HTERT RPE-1 (cell line): ENCODE results near the gene ZNF652.
"Not testable (repeated sequence)": the region's sequence is repeated elsewhere in the genome, so short reads cannot be mapped to it uniquely, and the experiment has no call there.

ENCODE experiments used
- in situ Hi-C: fragments of 300-500 bp; cut with MboI; formaldehyde crosslinking; loops from 4 replicates; pipeline ENCODE4 v1.14.3; 2020; ENCODE audit warnings: low sequenced_read_pairs

The ZNF652 gene

DNA sequence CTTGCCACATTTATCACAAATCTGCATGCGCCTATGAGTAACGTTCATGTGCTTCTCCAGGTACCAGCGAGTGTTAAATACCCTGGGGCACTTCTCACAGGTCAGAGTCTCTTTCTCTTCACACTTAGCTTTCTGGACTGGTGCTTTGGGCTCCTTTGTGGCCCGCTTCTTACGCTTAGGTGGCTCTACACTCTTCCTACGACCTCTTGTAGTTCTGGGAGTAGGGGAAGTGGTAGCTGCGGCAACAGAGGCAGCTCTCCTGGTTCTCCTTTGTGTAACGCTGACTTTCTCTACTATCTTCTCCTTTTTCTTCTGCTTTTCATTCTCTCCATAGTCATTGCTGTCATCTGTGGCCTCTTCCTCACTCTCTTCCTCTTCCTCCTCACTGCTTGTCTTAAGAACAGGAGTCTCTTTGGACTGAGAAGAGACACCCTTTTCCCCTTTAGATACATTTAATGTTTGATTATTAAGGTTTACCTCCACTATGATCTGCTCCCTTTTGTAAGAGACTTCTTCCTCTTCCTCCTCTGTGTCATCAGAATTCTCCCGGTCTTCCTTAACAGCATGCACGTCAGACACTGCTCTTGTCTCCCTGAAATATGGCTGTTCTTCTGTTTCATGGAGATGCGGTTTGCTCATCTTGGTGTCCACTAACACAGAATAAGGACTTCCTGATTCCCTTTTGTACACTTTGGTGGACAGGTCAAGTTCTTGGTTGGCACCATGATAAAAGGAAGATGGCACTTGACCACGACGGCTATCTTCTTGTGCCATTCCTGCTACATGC lies 45.0 kb downstream of the ZNF652 start:
- in situ Hi-C loops = no loop called here

DNA sequence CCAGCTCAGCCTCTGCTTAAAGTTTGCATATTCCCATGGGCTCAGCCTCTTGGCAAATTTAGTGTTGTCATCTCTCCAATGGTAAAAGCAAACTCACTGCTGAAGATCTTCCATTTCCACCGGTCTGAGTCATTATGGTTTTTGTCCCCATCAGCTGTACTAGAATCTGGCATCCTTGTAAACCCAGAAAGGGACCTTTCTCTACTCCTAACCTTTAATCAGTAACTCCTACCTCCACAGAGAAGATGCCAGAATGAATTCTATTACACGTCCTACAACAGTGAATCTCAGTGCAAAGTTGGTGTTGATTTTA lies 45.8 kb downstream of the ZNF652 start:
- in situ Hi-C loops = no loop called here

DNA sequence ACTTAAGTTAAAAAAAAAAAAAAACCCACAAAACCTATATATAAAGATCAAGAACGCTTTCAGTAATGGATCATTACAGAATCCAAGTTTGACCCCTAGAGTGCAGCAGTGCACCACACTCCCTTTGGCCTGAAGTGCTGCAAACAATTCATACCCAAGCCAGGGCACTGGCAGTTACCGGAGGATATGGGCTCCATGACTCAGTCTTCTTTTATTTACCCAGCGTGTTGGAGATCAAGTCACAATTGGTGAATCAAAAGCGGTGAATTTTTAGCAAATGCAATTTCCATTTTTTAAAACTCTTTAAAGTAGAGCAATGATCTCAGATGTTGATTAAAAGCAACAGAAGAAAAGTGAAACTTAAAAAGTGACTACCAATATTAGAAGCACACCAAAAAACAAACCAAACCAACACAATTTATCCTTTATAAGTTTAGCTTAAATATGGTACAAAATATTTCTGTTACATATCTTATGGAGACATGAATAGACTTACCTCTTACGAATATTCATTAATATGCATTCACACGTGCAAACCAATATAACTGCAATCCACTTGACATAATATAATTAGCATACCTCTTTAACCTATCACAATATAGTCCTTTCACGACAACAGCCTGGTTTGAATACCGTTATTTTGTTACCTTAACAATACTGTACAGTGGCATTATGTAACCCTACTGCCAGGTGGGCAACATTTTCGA lies 46.3 kb downstream of the ZNF652 start:
- in situ Hi-C loops = no loop called here

DNA sequence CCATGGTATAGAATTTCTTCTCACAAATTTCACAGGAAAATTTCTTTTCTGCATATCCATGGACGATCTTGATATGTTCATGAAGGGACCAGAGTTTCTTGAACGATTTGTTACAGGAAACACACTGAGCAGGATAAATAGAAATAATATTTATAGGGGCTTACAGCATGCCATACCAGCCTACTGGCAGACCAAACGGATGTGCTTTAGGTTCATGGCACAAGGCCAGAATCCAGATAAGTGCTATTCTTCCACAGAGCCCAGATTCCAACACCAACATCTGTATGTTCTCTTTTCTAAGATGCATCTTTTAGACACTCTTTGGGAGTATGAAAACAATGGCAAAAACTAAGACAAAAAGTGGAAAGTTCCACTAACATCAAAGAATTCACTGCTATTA lies 49.3 kb downstream of the ZNF652 start:
- in situ Hi-C loops = no loop called here

DNA sequence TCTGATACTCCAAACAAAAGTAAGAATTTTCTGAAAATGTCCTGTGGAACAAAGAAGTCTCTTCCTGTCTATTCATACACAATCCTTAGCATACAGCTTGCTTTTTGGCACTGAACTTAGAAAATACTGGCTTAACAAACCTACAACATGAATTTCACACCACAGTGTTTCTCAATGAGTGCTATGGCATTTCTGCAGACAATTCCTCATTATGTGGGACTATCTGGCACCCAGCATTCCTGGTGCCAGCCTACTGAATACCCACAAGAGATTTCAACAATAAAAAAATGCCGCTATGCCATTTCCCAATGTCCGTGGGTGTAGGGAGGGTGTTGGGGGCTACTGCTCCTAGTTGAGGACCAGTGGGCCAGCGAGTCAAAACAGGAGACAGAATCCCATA lies 62.1 kb downstream of the ZNF652 start:
- in situ Hi-C loops = no loop called here

DNA sequence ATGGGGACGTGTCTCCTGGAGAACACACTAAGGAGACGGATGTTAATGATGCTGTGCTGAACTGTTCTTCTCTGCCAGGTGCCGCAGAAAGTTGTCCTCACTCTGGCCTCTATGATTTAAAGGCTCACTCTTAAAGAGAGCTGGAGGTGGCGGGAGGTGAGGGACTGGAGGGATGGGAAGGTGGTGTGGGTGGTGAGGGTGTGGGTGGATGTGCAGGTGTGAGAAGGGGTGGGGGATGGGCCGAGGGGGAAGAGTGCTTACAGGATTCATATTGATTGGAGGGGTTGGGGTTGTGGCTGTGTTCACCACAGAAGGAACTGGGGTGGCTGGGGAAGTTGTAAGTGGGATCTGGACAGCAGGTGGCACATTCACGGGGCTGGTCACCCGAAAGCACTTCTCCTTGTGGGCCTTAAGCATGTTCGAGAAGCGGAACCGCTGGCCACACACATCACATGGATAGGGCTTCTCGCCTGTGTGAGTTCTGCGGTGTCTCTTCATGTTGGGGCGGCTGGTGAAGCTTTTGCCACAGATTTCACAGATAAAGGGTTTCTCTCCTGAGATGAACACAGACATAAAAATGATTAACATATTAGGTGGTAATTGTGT lies 63.6 kb downstream of the ZNF652 start:
- in situ Hi-C loops = no loop called here

DNA sequence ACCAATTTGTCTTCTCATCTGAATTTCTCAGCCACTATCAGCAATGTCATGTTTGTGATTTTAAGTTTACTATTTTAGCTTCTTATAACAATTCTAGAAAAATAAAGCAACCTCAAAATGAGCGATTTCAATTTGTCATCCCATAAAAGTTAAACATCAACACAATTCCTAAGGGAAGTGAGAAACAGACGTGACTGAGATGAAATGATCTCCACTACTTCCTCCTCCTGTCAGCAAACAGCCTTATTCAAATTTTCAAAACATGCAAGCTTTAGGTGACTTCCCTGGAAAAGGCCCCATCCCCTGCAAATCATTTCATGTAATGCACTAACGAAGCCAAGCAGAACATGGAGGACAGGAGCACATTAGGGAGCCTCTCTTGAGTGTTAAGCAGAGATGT lies 64.9 kb downstream of the ZNF652 start:
- in situ Hi-C loops = no loop called here

DNA sequence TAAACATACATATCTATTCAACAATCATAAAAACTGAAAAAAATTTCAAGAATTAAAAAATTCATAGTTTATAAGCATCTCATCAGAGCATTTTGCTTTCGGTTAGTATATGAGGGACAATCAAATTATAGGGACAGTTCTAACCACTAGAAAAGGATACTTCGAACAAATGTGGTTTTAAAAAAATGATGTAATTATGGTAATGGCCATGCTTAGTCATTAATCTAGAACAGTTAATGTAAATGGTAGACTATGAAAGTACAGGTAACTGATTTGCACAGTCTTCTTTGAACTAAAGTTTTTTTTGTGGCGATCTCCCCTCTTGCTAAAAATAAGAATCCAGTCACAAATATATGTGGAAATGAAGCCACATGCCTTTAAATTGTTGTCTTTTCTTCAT lies 67.9 kb downstream of the ZNF652 start:
- in situ Hi-C loops = no loop called here

DNA sequence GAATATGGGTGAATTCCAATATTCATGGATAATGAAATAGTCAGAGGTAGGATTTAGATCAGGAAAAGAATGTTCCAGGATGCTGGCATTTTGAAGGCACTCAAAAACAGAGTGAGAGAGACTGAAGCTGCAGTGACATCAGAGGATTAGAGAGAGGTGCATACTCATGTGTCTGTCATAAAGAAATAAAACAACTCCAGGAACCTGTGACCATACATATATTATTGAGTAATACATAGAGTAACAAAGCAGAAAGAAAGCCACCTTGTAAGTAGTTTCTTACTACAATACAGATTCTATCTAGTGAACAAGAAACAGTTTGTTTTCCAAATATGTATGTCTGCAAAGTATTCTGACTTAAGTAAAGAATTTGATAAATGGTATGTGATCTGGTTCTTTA lies 69.1 kb downstream of the ZNF652 start:
- in situ Hi-C loops = no loop called here

DNA sequence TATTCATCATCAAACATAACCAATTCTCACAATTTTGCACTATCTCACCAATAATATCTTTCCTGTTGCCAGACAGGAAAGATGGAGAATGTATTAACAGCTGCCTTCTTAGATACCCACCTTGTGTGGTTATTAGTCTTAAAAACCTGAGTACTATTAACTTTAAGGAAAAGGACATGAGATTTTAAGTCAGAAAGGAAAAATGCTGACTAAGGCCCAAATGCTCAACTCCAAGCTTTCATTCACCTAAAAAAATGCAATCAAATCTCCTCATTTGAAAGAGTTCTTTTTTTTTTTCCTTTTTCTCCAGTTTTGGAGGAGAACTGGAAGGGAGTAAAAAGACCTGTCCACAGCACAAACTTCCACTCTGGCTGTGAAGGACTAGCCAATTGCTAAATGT lies 70.1 kb downstream of the ZNF652 start:
- in situ Hi-C loops = no loop called here

DNA sequence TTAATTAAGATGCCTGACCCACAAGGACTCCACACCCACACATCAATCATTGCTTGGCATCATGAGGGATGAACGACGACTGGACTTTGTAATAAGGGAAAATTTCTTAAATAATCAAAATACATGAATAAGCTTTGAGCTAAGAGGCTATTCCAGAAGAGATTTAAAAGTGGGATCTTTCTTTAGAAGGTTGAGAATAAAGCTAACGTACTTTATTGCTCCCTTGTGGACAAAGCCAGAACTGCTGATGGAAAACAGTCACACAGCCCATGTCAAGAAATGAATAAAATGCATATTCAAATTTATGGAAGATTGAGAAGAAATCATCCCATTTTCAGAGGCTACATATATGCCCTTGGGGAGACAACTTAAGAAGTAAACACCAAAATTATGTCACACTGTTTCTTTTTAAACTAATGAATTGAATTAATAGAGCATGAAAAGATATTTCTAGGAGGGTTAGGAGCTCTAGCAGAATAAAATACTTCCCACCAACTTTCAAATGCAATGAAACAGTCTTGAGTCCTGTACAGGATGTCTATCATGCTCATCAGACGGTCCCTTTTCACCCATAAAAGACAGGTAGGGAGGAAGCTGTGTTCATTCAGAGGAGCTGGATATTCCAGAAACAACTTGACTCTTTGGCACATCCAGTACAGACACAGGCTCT lies 71.2 kb downstream of the ZNF652 start:
- in situ Hi-C loops = no loop called here

DNA sequence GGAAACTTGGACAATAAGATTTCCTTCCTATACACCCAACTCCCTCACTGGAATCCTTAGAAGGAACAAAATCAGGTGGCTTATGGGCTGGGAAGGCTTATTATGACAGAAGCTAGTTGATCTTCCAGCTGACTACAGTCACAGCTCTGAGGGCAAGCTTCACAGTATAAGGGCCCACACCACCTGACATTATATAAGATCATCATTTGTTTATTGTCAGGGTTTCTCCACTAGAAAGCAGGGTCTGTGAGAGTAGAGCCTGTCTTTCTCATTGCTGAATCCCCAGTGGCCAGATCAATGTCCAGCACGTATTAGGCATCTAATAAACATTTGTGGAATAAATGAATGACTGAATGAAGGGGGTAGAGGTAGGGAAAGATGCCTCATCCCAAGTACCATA lies 73.7 kb downstream of the ZNF652 start:
- in situ Hi-C loops = no loop called here

DNA sequence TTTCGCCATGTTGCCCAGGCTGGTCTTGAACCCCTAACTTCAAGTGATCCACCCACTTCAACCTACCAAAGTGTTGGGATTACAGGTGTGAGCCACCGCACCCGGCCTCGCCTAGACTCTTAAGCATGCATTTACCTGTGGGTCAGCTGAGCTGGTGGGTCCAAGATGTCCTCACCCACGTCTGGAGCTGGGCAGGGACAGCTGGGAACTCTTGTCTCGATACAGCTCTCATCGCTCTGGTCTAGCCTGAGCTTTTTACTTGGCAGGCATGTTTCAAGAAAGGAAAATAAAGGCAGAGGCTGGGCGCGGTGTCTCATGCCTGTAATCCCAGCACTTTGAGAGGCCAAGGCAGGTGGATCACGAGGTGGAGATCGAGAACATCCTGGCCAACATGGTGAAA lies 74.6 kb downstream of the ZNF652 start:
- in situ Hi-C loops = no loop called here

DNA sequence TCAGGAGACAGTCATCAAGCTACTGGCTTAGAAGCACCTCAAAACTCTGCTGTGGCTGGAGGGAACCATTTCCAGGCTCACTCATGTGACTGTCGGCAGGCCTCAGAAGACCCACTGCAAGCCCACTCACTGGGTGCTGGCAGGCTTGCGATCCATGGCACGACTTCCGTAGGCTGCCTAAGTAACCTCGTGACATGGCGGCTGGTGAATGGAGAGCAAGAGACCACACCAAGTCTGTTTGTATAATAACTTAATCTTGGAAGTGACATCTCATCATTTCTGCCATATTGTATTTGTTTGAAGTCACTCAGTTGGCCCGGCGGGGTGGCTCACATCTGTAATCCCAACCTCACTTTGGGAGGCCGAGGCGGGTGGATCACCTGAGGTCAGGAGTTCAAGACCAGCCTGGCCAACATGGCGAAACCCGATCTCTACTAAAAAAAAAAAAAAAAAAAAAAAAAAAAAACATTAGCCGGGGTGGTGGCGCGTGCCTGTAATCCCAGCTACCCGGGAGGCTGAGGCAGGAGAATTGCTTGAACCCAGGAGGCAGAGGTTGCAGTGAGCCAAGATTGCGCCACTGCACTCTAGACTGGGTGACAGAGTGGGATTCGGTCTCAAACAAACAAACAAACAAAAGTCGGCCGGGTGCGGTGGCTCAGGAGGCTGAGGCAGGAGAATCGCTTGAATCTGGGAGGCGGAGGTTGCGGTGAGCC lies 75.6 kb downstream of the ZNF652 start:
- in situ Hi-C loops = not testable (repeated sequence)

DNA sequence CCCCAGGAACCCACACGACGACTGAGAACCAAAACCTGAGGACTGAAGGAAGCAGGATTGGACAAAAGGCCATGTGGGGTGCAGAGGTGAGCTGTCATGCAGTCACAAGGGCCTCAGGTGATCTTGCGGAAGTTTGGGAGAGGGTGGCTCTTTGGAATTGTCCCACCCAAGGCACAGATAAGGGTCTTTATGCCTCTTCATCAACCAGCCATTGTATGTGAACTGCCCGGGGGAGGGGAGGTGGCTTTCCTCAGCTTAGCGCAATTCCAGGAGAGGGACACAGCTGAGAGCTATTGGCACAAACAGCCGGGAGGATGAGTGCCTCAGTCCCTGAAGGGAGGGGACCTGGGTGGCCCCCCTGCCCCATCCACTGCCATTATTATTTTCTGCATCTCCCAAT lies 76.3 kb downstream of the ZNF652 start:
- in situ Hi-C loops = no loop called here

DNA sequence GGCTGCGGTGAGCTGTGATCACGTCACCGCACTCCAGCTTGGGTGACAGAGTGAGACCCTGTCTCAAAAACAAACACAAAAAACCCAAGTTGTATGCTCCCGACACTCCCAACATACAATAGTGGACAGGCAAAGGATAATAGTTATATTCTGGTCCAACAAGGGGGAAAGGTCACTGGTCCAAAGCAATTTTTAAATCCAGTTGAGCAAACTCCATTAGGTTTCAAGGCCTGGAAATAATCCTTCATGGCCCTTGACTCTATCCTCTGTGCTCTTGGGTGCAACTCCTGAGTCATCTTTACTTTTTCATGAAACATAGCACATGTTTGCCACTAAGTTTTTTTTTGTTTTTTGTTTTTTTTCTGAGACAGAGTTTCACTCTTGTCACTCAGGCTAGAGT lies 81.1 kb downstream of the ZNF652 start:
- in situ Hi-C loops = no loop called here

DNA sequence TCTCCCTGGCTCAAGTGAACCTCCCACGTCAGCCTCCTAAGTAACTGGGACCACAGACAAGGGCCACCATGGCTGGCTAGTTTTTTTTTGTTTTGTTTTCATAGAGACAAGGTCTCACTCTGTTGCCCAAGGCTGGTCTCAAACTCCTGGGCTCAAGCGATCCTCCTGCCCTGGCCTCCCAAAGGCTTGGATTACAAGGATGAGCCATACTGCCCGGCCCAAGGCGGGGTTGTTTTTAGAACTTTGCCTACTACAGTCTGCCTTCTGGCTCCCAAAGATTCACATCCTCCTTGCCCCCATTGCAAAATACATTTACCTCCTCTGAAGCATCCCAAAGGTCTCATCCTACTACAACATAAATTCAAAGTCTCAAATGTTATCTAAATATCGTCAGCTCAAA lies 82.0 kb downstream of the ZNF652 start:
- in situ Hi-C loops = no loop called here

DNA sequence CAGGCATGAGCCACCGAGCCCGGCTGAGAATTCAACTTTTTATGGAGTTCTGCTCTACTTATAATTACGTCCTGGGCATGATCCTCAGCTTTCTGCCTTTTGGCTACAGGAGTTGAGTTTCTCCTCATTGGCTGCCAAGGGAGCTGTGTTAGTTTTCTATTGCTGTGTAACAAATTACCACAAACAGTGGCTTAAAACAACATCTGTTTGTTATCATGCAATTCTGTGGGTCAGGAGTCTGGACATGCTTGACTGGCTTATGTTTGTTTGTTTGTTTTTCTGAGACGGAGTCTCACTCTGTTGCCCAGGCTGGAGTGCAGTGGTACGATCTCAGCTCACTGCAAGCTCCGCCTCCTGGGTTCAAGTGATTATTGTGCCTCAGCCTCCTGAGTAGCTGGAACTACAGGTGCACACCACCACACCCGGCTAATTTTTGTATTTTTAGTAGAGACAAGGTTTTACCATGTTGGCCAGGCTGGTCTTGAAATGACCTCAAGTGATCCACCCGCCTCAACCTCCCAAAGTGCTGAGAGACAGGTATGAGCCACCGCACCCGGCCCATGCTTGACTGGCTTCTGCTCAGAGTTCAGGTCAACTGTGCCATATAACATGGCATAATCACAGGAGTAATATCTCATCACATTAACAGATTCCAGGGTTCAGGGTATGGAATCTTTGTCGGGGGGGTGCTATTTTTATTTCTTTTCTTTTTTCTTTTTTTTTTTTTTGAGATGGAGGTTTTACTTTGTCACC lies 82.6 kb downstream of the ZNF652 start:
- in situ Hi-C loops = not testable (repeated sequence)

DNA sequence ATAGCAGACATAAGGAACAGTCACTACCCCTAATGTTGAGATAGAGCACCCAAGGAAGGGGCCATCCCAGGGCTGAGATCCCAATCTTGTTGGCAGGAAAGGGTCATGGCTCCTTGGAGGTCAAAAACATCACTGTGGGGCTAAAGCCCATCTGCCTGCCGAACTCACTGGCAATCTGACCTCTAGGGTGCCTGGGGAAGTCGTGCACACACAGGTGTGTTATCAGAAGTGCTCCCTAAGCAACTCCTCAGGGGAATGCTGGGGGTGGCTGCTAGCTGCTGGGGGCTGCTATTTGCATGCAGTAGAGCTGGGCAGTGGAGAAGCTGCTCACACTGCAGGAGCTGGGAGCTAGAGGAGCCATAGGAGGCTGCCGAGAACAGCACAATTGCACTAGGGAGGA lies 84.0 kb downstream of the ZNF652 start:
- in situ Hi-C loops = no loop called here

DNA sequence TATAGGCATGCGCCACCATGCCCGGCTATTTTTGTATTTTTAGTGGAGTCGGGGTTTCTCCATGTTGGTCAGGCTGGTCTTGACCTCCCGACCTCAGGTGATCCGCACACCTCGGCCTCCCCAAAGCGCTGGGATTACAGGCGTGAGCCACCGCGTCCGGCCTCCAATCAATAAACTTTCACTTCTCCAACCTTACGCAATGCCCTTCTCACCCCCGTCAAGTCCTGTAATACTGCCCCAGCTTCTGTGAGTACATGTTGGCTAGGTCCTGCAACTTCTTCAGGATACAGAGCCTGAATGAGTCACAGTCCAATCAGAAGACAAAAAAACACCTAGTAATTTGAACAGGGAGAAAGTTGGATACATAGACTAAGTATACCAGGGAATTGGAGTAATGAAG lies 84.4 kb downstream of the ZNF652 start:
- in situ Hi-C loops = no loop called here

DNA sequence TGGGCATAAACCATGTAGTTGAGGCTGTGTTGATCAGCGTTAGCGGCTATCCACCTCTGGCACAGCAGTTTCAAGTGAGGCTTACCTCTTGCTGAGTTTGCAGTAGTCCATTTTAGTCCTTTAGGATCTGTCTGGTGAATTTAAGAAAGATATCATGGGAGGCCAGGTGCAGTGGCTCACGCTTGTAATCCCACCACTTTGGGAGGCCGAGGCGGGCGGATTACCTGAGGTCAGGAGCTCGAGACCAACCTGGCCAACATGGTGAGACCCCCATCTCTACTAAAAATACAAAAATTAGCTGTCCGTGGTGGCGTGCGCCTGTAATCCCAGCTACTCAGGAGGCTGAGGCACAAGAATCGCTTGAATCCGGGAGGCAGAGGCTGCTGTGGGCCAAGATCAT lies 86.1 kb downstream of the ZNF652 start:
- in situ Hi-C loops = not testable (repeated sequence)
